GM12878 (cell line): ENCODE results near the gene CXXC5. TPM values are rescaled to one million over a fixed set of nuclear protein-coding genes. Genes with fewer than 3 reads are reported as not detected.

Experiments used
- BMI1 ChIP-seq: fragments of 450-650 bp; IDR thresholded peaks from 2 replicates; pipeline ENCODE4 v1.6.1; 2016; ENCODE audit warnings: mild to moderate bottlenecking, moderate library complexity, borderline replicate concordance
- HCFC1 ChIP-seq: fragments of 150-350 bp; IDR thresholded peaks from 2 replicates; pipeline ENCODE4 v1.6.1; 2014; ENCODE audit warnings: low read length
- IKZF1 ChIP-seq: fragments of 450-650 bp; conservative IDR thresholded peaks from 2 replicates; pipeline ENCODE4 v1.6.1; 2017; ENCODE audit warnings: antibody characterized with exemption, mild to moderate bottlenecking
- JUND ChIP-seq: IDR thresholded peaks from 2 replicates; pipeline ENCODE4 v1.6.1; 2012; ENCODE audit warnings: low read depth, mild to moderate bottlenecking, low read length, improper control_type of control experiment, moderate library complexity
- MEF2A ChIP-seq: IDR thresholded peaks from 2 replicates; pipeline ENCODE4 v1.6.1; 2011; ENCODE audit warnings: low read depth, mild to moderate bottlenecking, low read length, moderate library complexity; ENCODE audit not compliant: insufficient read depth
- RUNX3 ChIP-seq: IDR thresholded peaks from 2 replicates; pipeline ENCODE4 v1.6.1; 2012; ENCODE audit warnings: low read length, inconsistent platforms
- SMC3 ChIP-seq: IDR thresholded peaks from 2 replicates; pipeline ENCODE4 v1.6.1; 2011; ENCODE audit warnings: low read length, improper control_type of control experiment, borderline replicate concordance
- STAT1 ChIP-seq: fragments of 450-650 bp; conservative IDR thresholded peaks from 2 replicates; pipeline ENCODE4 v1.6.1; 2014; ENCODE audit warnings: antibody characterized with exemption, mild to moderate bottlenecking
- TCF3 ChIP-seq: IDR thresholded peaks from 2 replicates; pipeline ENCODE4 v1.6.1; 2012; ENCODE audit warnings: low read depth, mild to moderate bottlenecking, low read length, borderline replicate concordance; ENCODE audit not compliant: insufficient read depth
- YY1 ChIP-seq: IDR thresholded peaks from 2 replicates; pipeline ENCODE4 v1.6.1; 2011; ENCODE audit warnings: low read depth, mild to moderate bottlenecking, low read length
- polyA plus RNA-seq, 11 experiments: library from polyadenylated mRNA; depleted of rRNA in 4 of 11; unstranded in 6 of 11; stranded (reverse) in 5 of 11; fragments of >200 nt; fragmentation: Nextera tagmentation in 4 of 11; fragmentation: Illumina TruSeq in 1 of 11; extraction: Ambion mirVana in 4 of 11; extraction: Trizol in 1 of 11; gene quantifications; 1 replicate in 1 of 11; 2 replicates in 10 of 11; pipeline versions ENCODE4 v1.2.1 to v1.2.3, GENCODE V29; 2011 to 2016; ENCODE audit warnings: inconsistent platforms in 2 of 11, missing spikeins in 2 of 11, low read depth in 1 of 11
- total RNA-seq, 4 experiments: library from RNA; depleted of rRNA in 3 of 4; stranded (reverse); fragments of >200 nt in 3 of 4; fragmentation: Illumina TruSeq in 1 of 4; extraction: Trizol in 1 of 4; gene quantifications; 2 replicates each; pipeline versions ENCODE4 v1.2.1 to v1.2.3, GENCODE V29; 2013 to 2021
- TF ChIP-seq, protein P1 (sequence below): fragments of 450-650 bp; IDR thresholded peaks from 2 replicates; pipeline ENCODE4 v1.6.1; 2014; ENCODE audit warnings: mild to moderate bottlenecking
- TF ChIP-seq, protein P2 (sequence below): fragments of 150-350 bp; IDR thresholded peaks from 2 replicates; pipeline ENCODE4 v1.6.1; 2016; ENCODE audit warnings: low read depth, low read length
- TF ChIP-seq, protein P3 (sequence below): IDR thresholded peaks from 2 replicates; pipeline ENCODE4 v1.6.1; 2011; ENCODE audit warnings: low read depth, mild to moderate bottlenecking, low read length, moderate library complexity, borderline replicate concordance; ENCODE audit errors: extremely low read depth
- TF ChIP-seq, protein P4 (sequence below): fragments of 450-650 bp; IDR thresholded peaks from 2 replicates; pipeline ENCODE4 v1.6.1; 2017; ENCODE audit warnings: mild to moderate bottlenecking, moderate library complexity
- TF ChIP-seq, protein P5 (sequence below): fragments of 450-650 bp; IDR thresholded peaks from 2 replicates; pipeline ENCODE4 v1.6.1; 2018; ENCODE audit warnings: mild to moderate bottlenecking, low read depth, moderate library complexity; ENCODE audit not compliant: partially characterized antibody
- TF ChIP-seq, protein P6 (sequence below): IDR thresholded peaks from 2 replicates; pipeline ENCODE4 v1.6.1; 2011; ENCODE audit warnings: low read depth, low read length, improper control_type of control experiment, borderline replicate concordance

The CXXC5 gene
- total and polyA plus RNA-seq, 10 of the 15 experiments (the other 5 are each of a cell fraction or from before 2014, with no cell fraction given): 1.8 to 90.8 (median 40.7) TPM

DNA sequence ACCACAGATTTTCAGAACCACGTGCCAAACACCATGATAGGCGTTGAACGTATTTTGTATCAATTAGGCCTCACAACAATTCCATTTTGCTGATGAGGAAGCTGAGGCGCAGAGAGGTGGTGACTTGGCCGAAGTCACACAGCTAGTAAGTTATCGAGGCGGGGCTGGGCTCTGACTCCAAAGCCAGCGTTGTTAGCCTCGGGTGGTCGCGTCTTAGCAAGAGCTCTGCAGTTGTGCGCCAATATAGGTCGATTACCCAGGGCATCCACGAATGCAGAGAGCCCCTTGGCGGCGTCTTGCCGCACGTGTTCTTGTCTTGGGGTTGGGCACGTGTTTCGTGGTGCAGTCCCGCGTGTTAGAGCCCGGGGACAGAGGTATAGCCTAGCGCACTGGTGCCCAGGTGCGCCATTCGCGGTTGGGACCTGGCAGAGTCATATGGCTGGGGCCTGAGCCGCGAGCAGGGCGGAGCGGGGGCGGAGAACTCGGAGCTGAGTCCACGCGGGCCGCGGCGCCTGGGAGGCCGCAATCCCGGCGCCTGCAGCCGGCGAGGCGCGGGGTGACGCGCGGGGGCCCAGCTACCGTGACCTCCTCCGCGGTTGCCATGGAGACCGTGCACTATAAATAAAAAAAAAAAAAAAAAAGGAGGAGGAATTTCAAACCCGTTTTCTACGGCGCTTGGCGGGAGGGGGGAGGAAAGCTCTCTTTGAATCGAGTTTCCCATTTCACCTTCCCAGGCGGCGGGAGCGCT lies 62.3 kb downstream of the CXXC5 start (continued):
- TF ChIP-seq, protein P1, sequence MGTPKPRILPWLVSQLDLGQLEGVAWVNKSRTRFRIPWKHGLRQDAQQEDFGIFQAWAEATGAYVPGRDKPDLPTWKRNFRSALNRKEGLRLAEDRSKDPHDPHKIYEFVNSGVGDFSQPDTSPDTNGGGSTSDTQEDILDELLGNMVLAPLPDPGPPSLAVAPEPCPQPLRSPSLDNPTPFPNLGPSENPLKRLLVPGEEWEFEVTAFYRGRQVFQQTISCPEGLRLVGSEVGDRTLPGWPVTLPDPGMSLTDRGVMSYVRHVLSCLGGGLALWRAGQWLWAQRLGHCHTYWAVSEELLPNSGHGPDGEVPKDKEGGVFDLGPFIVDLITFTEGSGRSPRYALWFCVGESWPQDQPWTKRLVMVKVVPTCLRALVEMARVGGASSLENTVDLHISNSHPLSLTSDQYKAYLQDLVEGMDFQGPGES: no peak
- TF ChIP-seq HCFC1 (no peak), IKZF1 (peak; percentile 75), JUND (no peak), RUNX3 (no peak; the same call in none of the 2 replicates), SMC3 (no peak), BMI1 (peak; percentile 86), STAT1 (no peak), YY1 (0 out of 2 replicates have a peak, but pooled peaks have one; percentile 13), MEF2A (peak; percentile 48; the same call in 1 of the 2 replicates), TCF3 (no peak)
- TF ChIP-seq, protein P2, sequence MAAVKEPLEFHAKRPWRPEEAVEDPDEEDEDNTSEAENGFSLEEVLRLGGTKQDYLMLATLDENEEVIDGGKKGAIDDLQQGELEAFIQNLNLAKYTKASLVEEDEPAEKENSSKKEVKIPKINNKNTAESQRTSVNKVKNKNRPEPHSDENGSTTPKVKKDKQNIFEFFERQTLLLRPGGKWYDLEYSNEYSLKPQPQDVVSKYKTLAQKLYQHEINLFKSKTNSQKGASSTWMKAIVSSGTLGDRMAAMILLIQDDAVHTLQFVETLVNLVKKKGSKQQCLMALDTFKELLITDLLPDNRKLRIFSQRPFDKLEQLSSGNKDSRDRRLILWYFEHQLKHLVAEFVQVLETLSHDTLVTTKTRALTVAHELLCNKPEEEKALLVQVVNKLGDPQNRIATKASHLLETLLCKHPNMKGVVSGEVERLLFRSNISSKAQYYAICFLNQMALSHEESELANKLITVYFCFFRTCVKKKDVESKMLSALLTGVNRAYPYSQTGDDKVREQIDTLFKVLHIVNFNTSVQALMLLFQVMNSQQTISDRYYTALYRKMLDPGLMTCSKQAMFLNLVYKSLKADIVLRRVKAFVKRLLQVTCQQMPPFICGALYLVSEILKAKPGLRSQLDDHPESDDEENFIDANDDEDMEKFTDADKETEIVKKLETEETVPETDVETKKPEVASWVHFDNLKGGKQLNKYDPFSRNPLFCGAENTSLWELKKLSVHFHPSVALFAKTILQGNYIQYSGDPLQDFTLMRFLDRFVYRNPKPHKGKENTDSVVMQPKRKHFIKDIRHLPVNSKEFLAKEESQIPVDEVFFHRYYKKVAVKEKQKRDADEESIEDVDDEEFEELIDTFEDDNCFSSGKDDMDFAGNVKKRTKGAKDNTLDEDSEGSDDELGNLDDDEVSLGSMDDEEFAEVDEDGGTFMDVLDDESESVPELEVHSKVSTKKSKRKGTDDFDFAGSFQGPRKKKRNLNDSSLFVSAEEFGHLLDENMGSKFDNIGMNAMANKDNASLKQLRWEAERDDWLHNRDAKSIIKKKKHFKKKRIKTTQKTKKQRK: no peak
- TF ChIP-seq, protein P3, sequence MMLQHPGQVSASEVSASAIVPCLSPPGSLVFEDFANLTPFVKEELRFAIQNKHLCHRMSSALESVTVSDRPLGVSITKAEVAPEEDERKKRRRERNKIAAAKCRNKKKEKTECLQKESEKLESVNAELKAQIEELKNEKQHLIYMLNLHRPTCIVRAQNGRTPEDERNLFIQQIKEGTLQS: no peak
- TF ChIP-seq, protein P4, sequence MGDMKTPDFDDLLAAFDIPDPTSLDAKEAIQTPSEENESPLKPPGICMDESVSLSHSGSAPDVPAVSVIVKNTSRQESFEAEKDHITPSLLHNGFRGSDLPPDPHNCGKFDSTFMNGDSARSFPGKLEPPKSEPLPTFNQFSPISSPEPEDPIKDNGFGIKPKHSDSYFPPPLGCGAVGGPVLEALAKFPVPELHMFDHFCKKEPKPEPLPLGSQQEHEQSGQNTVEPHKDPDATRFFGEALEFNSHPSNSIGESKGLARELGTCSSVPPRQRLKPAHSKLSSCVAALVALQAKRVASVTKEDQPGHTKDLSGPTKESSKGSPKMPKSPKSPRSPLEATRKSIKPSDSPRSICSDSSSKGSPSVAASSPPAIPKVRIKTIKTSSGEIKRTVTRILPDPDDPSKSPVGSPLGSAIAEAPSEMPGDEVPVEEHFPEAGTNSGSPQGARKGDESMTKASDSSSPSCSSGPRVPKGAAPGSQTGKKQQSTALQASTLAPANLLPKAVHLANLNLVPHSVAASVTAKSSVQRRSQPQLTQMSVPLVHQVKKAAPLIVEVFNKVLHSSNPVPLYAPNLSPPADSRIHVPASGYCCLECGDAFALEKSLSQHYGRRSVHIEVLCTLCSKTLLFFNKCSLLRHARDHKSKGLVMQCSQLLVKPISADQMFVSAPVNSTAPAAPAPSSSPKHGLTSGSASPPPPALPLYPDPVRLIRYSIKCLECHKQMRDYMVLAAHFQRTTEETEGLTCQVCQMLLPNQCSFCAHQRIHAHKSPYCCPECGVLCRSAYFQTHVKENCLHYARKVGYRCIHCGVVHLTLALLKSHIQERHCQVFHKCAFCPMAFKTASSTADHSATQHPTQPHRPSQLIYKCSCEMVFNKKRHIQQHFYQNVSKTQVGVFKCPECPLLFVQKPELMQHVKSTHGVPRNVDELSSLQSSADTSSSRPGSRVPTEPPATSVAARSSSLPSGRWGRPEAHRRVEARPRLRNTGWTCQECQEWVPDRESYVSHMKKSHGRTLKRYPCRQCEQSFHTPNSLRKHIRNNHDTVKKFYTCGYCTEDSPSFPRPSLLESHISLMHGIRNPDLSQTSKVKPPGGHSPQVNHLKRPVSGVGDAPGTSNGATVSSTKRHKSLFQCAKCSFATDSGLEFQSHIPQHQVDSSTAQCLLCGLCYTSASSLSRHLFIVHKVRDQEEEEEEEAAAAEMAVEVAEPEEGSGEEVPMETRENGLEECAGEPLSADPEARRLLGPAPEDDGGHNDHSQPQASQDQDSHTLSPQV: no peak
- TF ChIP-seq, protein P5, sequence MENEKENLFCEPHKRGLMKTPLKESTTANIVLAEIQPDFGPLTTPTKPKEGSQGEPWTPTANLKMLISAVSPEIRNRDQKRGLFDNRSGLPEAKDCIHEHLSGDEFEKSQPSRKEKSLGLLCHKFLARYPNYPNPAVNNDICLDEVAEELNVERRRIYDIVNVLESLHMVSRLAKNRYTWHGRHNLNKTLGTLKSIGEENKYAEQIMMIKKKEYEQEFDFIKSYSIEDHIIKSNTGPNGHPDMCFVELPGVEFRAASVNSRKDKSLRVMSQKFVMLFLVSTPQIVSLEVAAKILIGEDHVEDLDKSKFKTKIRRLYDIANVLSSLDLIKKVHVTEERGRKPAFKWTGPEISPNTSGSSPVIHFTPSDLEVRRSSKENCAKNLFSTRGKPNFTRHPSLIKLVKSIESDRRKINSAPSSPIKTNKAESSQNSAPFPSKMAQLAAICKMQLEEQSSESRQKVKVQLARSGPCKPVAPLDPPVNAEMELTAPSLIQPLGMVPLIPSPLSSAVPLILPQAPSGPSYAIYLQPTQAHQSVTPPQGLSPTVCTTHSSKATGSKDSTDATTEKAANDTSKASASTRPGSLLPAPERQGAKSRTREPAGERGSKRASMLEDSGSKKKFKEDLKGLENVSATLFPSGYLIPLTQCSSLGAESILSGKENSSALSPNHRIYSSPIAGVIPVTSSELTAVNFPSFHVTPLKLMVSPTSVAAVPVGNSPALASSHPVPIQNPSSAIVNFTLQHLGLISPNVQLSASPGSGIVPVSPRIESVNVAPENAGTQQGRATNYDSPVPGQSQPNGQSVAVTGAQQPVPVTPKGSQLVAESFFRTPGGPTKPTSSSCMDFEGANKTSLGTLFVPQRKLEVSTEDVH: no peak
- TF ChIP-seq, protein P6, sequence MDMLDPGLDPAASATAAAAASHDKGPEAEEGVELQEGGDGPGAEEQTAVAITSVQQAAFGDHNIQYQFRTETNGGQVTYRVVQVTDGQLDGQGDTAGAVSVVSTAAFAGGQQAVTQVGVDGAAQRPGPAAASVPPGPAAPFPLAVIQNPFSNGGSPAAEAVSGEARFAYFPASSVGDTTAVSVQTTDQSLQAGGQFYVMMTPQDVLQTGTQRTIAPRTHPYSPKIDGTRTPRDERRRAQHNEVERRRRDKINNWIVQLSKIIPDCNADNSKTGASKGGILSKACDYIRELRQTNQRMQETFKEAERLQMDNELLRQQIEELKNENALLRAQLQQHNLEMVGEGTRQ: no peak; the same call in 1 of the 2 replicates
